ENCODE results near the gene IER5L. TPM values are rescaled to one million over a fixed set of nuclear protein-coding genes. Genes with fewer than 3 reads are reported as not detected.

Gene IER5L
- total RNA-seq: 30.1 and 45.1 TPM in 2 replicates

DNA sequence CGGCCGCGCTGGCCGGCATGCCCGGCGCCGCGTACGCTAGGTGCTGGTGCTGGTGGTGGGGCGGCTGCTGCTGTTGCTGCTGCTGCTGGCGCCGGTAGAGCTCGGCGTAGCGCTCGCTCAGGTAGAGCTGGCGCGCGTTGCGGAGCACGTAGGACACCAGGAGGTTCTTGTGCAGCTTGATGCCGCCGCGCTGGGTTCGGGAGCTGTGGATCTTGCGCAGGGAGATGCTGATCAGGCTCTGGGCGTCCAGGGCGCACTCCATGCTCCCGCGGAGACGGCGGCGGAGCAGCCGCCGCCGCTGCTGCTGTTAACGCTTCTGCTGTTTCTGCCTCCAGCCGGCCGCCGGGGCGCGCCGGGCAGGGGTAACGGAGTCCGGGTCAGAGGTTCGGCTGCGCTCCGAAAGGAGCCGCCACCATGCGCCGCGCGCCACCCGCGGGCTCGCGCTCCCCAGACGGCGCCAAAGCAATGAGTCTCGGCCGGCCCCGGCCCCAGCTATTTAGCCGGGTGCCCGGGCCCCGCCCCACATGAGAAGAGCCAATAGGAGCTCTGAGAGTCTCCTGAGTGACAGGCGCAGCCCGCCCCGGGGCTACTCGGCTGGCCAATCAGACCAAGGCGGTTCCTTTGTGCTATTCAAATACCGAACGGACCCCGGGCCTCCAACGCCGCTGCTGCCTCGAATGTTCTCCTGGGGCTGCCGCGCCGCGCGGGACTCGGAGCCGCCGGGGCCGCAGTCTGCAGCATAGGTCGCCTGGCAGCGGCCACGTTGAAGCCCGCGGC is at the start of gene IER5L:
Gene IER5L, minus strand, starts transcription at position 471 of the 777 bp plus-strand sequence. Its CDS starts 209 bp downstream, at position 262.

Other genes starting within 250 kb of the IER5L start
- gene DOLK, start 230.7 kb downstream of the IER5L start, total RNA-seq: 17.6 and 24.6 TPM in 2 replicates
- gene NUP188, start 230.6 kb downstream of the IER5L start, total RNA-seq: 32.5 and 45.4 TPM in 2 replicates
- 37.9 and 46.2 TPM in 2 replicates for gene SH3GLB2, start 149.9 kb downstream of the IER5L start, total RNA-seq
- 15.8 and 18.7 TPM in 2 replicates for gene MIGA2, start 141.6 kb downstream of the IER5L start, total RNA-seq
- gene DOLPP1, start 97.2 kb downstream of the IER5L start, total RNA-seq: 13.0 and 20.9 TPM in 2 replicates
- 14.1 and 32.8 TPM in 2 replicates for gene CRAT, start 67.5 kb downstream of the IER5L start, total RNA-seq
- 76.2 and 97.7 TPM in 2 replicates for gene PTPA, start 66.8 kb downstream of the IER5L start, total RNA-seq

Data from hair follicular keratinocyte (primary cell).